ENCODE measurements around the gene ITGA5.

The ITGA5 gene

DNA sequence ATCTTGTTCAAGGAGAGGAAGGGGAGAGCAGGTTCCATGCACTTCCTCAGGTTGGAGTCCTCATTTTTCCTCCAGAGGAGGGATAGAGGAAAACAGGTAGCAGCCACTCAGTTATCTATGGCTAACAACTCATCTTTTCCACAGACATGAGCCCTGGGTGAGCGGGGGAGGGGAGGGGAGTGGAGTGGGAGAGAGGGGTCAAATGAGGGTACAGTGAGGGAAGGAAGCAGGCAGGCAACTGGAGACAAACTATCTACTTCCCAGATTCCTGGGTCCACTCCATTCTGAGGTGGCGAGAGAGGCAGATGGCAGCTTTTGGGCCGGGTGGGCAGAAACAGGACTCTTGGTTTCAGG lies 32.0 kb downstream of the ITGA5 start:
- no peak for DNase-seq

- no peak for DNase-seq
Observed at GRCh38 chr12:54386403-54387113, 32.5 kb downstream of the ITGA5 start.

- DNase-seq = no peak
Observed at GRCh38 chr12:54385251-54385914, 33.7 kb downstream of the ITGA5 start.

GRCh38 chr12:54384591-54385041 lies 34.5 kb downstream of the ITGA5 start, which contains the start of gene ZNF385A:
ZNF385A (minus strand) TSS chr12:54384733; CDS start chr12:54384514, 219 bp downstream.
- DNase-seq = no peak

DNA sequence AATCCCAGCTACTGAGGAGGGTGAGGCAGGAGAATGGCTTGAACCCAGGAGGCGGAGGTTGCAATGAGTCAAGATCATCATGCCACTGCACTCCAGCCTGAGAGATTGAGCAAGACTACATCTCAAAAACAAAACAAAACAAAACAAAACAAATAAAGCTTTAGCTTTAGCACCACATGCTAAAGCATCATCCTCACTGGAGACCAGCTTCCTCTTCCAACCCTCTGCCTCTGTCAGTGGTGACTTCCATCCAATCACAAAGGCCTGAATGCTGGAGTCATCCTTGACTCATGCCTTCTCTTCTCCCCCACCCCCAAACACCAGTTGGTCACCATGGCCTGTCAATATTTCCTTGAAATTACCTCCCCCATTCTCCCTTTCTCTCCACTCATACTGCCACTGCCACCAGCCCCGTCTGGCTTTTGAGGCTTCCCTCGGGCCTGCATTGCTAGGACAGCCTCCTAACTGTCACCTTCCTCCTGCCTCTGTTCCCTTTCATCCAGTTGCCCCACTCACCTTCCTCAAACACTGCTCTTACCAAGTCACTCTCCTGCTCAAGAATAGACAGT lies 35.9 kb downstream of the ITGA5 start:
- DNase-seq = no peak

DNA sequence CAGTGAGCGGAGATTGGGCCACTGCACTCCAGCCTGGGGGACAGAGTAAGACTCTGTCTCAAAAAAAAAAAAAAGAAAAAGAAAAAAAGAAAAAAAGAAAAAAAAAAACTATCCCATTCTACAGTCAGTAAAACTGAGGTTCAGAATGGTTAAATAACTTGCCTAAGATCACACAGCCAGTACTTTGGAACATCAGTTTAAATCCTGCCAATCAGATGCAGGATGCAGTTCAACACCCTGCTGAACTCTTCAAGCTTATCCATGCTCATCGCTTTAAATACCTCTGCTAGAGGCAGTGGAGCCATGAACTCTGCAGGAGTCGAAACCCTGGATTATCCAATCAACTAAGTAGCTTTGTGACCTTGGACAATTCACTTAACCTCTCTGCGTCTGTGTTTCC lies 37.9 kb downstream of the ITGA5 start:
- no peak for DNase-seq

DNA sequence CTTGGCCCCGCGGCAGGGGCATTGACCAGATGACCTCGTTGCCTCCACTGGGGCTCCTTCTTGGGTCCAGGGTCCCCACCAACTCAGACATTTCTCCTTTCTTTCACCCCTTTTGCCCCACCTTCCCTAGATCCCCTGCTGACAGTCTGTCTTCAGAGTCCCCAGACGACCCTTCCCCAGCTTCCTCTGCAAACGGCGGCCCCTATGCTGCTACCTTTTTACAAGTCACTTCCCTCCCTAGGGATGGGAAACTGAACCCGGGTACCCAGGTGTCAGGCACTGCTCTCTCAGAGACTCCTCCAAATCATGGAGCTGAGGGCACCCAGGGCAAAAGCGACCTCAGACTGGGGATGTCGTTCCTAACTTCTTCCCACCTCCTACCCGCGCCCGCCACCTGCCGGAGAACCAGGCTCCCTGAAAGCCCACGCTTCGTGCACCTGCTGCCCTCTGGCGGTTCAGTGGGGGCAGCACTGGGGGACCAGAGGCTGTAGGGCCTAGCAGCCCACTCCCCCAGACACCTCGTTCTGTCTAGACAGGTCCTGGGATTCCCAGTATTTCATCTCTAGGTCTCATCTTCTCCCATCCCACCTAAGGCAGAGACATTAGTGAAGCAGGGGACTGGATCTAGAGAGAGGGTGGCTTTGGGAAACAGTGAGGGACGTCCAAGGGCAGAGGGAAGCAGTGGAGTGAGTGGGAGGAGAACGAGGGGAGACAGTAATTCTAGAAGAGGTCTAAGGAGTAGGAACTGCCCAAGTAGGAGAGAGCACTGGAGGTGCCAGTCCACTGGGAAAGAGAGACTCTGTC lies 39.5 kb downstream of the ITGA5 start:
- peak; percentile 90 for DNase-seq

- DNase-seq = no peak
Observed at GRCh38 chr12:54378796-54379397, 40.2 kb downstream of the ITGA5 start.

GRCh38 chr12:54377797-54378515 lies 41.1 kb downstream of the ITGA5 start:
- DNase-seq = no peak

DNA sequence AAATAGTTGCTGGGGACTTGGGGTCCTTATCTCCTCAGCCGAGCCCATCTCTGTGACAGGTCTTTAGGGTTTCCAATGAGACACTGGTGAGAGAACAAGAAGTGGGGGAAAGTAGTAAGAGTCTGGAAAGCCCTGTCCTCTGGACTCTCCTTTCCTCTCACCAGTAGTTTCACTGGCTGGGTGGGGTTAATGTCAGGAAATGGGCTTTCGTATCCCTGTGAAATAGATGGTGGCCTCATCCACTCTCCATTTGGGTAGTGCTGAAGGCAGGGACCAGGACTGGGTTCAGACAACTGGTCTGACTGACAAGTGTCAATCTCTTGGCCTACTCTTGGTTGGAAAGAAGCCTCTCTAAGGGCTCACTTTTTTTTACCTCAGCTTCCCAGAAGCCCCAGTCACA lies 42.1 kb downstream of the ITGA5 start:
- no peak for DNase-seq

DNA sequence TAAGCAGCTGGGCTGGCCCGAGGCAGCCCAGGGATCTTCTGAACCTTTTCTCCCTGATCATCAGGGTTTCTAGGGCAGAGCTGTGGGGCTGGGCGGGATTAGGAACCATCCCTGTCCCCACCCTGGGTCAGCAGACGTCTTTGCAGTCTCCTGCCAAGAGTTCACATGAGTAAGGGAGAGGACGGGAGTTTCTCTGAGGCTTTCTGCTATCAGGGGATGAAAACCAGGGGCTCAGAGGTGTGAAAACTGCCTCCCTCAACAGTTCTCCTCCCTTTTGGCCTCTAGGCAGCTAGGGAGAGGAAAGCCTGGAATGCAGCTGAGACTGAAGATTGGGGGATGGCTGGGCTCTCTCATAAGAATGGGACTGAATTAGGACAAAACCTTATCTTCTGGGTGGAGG lies 42.5 kb downstream of the ITGA5 start:
- no peak for DNase-seq

DNA sequence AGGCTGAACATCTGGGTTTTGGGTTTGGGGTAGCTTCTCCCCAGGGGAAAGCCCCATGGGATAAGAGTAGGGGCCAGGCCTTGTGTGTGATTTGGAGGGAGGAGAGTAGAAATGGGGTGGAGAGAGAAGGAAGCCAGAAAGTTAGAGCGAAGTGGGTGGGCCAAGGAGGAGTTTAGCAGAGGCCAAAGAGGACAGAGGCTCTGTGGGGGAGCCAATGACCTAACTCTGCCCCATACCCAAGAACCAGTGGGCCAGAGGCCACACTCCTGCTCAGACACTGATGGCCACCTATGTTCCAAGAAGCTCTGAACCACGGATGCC lies 43.8 kb downstream of the ITGA5 start:
- no peak for DNase-seq

DNA sequence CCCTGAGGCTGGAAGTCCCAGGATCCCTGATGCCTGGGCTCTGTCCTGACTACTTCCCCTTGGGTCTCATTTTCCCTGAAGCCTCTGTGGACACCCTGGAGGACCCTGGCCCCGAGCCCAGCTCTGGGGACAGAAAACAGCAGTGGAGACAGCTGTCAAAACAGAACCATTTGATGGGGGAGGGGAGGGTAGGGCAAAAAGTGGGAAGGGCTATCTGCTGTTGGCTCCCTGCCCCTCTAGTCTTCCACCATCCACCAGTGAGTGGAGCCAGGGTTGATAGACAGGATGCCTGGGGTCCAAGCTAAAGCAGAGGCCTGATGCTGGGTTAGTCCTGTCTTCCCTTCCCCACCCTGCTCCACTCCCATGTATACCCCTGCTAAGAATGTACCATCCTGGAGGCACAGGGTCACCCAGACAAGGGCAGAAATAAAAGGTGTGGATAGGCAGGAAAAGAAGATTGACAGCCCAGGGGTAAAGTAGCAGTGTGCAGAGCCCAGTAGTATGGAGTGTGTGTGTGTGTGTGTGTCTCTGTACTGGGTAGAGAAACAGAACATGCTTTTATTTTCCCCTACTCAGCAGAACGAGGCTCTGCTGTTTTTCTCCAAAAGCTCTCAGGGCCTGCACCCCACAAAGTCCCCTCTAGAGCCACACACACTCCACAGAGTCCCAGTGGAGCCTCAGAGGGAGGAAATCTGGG lies 44.4 kb downstream of the ITGA5 start:
- no peak for DNase-seq

DNA sequence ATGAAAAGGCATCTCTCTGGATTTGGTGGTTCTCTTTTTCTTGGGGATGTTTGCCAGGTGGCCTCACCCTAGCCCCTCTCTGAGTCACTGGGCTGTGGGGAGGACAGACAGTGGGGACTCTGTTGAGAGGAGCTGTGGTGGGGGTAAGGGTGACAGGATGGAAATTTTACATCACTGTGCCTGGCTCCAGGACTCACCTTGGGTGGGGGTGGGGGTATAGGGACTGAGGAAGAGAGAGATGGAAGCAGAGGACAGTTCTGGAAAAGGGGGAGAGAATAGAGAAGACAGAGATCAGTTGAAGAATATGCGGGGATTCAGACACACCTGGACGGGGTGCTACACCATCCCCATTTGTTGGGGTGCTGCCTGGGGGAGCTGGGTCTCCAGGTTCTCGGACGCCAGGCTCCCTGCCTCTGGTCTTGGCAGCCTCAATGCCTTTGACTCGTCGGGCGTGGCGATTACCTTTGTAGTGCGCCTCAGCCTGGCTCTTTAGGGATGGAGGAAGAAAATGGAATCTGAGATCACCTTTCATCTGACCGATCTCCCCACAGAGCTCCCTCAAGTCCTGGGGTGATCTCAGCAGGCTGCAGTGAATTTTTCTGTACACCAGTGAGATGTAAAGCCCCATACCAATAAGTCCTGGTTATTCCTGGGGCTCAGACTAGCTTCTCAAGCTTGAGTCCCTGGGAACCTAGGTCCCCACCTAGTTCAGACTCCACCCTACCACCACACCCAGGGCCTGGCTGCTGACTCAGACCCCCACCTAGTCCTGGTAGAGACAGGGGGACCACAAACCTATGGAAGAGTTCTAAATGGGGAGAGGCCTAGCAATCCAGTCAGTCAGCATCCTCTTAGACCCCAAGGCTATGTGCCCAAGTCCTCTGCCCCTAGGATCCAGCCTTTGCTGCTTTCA lies 45.2 kb downstream of the ITGA5 start:
- no peak for DNase-seq

GRCh38 chr12:54372113-54372806 lies 46.8 kb downstream of the ITGA5 start:
- DNase-seq = no peak

- no peak for DNase-seq
Observed at GRCh38 chr12:54371328-54372112, 47.5 kb downstream of the ITGA5 start.

DNA sequence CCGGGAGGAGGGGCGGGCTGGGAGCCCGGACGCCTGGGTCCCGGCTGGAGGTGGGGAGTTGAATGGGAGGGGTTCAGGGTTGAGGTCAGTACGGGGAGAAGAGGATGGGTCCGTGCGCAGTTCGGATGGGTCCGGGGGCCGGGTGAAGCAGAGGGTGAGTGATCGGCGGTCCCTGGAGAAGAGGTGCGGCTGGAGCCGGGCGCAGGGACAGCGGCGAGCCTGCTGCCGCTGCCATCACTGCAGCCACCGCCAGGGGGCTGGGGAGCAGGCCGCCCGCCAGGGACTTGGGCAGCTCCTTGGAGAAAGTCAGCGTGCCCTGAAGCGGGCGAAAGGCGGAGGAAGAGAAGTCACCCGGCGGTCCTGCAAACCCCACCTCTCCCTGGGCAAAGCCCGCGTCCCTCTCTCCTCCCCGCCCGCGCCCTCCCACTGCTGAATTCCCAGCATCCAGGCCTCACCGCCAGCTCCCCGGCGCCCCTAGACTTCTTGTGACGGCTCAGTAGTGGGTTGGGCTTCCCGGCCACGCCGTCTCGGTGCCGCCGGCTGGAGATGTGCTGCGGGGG lies 48.8 kb downstream of the ITGA5 start:
- DNase-seq = no peak

- DNase-seq = no peak
Observed at GRCh38 chr12:54369597-54370131, 49.4 kb downstream of the ITGA5 start.
